ENCODE results near the gene OR10H1.
"Not testable (repeated sequence)": the region's sequence is repeated elsewhere in the genome, so short reads cannot be mapped to it uniquely, and the experiment has no call there.

OR10H1 gene

DNA sequence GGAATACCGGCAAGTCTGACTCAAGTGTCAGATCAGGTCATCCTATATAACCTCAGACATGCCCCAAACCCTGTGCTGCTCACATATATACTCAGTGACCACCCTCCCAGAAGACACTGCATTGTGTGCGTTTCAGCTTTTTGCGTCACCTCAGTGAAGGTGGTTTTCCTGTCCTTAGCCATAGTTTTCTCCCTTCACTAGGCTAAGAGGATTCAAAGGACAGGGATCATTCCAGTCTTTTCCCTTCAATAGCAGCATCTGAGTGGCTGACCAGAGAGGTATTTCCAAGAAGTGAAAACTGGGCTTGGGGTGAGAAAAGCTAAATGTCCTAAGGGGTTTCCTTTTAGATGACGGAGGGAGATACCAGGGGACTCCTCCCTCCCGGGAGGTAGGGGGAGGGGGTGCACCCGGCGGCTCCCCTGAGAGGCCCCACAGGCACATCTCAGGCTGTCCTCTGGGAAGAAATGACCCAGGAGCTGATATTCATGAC is 12.7 kb upstream of the OR10H1 start:
- DNase-seq, result no peak

DNA sequence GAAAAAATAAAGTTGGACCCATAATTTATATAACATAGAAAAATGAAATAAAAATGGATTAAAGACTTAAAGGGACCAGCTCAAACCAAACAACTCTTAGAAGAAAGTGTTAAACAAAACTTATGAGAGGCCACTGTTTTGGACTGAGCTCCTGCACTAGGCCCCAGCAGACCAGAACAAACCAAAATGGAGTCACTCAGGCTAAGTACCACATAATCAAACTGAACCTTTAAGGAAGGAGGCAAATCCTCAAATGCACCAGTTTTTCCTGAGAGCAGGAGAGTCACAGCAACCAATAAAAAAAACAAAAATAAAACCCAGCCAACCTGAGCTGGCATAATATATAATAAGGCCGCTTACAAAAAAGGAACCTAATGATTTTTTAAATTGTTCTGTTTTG is 10.3 kb upstream of the OR10H1 start:
- no peak for DNase-seq

DNA sequence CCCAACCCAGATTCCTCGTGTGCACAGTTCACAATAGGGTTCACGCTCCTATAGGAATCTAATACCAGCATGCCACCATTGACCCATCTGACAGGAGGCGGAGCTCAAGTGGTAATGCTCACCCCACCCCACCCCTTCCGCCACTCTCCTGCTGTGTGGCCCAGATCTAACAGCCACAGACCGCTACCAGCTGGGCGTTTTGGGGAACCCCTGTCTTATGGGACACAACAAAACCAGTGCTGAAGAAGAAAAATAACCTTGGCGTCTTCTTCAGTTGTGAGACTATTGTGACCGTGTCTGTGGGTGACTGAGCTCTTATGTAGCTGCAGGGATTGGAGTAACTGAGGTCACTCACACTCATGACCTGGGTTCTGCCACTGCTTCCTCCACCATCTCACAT is 5.2 kb upstream of the OR10H1 start:
- no peak for DNase-seq

DNA sequence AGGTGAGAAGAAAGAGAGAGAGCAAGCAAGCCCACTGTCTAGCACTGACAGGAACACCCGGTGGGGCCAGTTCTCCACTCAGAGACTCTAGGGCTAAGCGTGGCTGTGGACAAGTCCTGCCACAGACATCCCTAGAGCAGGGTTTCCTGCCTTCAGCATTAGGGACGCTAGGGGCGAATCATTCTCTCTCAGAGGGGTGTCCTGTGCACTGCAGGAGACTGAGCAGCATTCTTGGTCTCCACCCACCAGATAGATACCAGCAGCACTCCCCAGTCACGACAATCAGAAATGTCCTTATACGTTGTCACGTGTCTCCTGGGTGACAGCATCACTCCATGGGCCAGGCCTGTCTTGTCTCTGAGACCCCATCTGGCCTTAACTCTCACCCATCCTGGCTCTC is 1.5 kb downstream of the OR10H1 start:
- no peak for DNase-seq

DNA sequence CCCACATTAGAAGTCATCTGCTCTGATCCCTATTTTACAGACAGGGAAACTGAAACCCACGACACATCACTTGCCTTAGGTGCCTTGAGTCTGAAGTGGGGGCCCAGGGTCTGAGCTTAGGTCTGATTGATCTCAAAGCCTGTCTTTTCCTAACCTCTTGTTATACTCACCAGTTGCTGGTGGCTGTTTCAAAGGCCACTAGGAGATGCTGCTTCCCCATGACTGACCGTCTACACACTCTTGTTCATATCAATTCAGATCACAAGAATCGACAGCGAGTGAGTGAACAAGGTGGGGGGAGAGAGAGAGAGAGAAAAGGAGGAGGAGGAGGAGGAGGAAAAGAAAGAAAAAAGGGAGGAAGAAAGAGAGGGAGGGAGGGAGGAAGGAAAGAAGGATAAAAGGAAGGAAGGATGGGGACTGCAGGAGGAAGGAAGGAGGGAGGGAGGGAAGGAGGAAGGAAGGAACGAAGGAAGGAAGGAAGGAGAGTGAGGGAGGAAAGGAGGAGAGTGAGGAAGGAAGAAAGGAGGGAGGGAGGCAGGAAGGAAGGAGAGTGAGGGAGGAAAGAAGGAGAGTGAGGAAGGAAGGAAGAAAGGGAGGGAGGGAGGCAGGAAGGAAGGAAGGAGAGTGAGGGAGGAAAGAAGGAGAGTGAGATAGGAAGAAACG is 3.3 kb downstream of the OR10H1 start:
- DNase-seq, result no peak

DNA sequence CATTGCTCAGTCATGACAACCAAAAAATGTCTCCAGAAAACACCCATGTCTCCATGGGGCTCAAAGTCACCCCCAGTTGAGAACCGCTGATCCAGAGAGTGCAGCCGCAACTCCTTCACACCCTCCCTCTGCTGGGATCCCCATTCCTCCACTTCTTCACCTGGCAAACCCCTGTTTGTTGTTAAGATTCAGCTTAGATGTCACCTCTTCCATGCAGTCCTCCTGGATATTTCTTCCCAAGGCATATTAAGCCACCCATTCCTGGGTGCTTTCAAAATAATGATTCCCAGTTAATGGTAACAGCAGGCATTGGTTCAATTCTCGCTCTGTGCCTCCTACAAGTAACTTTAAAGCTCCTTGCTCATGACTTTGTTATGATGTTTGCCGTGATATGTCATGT is 4.0 kb downstream of the OR10H1 start:
- no peak for DNase-seq

DNA sequence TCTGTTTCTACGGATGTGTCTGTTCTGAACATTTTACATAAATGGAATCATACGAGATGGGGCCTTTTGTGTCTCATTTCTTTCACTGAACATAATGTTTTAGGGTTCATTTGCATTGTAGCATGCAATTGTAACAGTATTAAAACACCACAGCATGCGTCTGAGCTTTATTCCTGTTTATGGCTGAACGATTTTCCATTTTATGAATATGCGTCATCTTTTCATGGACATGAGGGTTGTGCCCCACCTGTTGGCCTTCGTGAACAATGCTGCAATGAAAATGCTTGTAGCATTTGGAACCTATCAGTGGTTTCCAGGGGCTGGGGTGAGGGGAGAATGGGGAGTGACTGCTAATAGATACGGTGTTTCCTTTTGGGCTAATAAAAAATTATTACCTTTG is 5.1 kb downstream of the OR10H1 start:
- no peak for DNase-seq

DNA sequence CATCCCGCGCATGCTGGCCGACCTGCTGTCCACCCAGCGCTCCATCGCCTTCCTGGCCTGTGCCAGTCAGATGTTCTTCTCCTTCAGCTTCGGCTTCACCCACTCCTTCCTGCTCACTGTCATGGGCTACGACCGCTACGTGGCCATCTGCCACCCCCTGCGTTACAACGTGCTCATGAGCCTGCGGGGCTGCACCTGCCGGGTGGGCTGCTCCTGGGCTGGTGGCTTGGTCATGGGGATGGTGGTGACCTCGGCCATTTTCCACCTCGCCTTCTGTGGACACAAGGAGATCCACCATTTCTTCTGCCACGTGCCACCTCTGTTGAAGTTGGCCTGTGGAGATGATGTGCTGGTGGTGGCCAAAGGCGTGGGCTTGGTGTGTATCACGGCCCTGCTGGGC is 21.2 kb downstream of the OR10H1 start:
- not testable (repeated sequence) for DNase-seq

DNA sequence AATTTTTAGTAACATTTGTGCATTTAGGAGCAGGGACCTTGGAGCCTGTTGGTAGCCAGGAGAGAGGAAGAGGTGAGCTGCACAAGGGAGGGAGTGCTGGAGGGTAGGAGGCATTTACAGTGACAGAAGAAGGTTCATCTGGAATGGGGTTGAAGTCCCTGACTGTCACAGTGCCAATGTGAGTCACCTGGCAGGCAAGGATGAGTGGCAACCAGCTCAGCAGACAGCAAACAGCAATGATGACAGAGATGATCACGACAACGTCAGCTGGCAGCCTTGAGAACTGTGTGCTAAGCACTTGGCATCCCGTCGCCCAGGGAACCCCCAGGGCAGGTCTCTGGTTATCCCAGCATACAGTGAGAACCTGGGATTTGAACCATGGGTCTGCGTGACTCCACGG is 25.4 kb downstream of the OR10H1 start:
- no peak for DNase-seq

DNA sequence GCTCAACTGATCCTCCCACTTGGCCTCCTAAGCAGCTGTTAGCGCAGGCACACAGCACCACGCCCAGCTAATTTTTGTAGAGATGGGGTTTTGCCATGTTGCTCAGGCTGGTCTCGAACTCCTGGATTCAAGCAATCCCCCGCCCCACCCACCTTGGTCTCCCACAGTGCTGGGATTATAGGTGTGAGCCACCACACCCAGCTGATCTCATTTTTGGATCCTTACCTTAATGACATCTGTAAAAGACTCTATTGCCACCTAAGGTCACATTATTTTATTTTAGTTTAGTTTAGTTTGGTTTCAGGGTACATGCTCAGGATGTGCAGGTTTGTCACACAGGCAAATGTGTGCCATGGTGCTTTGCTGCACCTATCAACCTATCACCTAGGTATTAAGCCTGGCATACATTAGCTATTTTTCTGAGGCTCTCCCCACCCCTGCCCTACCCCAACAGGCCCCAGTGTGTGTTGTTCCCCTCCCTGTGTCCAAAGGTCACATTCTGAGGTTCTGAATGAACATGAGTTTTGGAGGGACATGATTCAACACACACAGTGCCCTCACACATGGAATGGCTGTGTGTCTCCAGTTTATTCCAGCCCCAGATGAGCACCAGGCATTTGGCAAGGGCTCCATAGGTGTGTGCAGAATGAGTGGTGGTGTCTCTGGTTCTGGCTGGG is 26.7 kb downstream of the OR10H1 start:
- DNase-seq, result no peak

DNA sequence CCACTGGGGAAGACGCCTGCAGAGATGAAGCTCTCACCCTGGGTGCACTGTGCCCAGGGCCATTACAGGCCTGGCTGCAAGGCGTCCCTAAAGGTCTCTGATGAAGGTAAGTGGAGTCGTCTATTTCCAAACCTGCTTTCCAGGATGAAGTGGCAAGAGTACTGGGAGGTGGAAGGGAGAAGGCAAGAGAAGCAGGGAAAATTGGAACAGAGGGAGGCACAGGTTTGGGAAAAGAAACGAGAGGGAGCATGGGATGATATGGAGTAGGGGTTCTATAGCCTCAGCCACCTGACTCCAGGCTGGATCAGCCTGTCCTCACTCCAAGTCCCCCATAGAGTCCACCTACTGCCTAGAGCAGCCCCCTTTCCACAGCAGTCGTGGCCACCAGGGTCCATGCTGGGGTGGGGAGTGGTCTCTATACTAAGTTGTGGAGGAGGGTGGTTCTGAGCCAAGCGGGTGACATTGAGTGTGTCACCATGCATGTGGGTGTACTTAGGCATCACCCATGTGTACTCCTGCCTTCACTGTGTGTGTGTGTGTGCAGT is 27.8 kb downstream of the OR10H1 start, which contains the start of gene OR10H5:
Gene OR10H5 (plus strand): TSS at position 51 of the 545 bp plus-strand sequence. CDS start 6,388 bp downstream, outside the sequence.
- no peak for DNase-seq

DNA sequence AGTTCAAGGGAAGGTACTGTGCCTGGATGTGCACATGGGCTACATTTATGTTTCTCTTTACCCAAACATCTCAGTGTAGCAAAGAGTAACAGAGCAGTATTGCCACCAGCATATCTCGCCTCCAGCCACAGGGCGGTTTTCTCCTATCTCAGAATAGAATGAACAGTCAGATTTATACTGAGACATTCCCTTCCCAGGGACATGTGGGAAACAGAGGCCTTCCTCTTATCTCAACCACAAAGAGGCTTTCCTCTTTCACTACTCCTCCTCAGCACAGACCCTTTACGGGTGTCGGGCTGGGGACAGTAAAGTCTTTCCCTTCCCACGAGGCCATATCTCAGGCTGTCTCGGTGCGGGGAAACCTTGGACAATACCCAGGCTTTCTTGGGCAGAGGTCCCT is 32.6 kb downstream of the OR10H1 start:
- not testable (repeated sequence) for DNase-seq

DNA sequence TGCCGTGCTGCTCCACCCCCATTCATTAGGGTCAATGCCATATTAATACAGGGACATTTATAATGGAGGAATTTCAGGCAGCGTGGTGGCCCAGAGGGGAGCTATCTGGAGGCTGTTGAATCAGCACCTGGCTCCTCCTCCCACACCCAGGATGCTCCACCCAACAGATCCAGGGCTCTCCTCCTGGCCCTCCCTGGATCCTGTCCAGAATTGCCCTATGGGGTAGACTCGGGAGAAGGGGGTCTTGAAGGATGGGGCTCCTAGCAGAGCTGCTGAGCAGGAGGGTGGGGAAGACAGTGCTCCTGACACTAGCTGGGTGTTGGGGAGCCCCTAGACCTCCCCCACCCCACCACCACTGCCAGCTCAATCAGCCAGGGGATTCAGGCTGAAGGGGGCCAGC is 33.3 kb downstream of the OR10H1 start:
- DNase-seq, result no peak

DNA sequence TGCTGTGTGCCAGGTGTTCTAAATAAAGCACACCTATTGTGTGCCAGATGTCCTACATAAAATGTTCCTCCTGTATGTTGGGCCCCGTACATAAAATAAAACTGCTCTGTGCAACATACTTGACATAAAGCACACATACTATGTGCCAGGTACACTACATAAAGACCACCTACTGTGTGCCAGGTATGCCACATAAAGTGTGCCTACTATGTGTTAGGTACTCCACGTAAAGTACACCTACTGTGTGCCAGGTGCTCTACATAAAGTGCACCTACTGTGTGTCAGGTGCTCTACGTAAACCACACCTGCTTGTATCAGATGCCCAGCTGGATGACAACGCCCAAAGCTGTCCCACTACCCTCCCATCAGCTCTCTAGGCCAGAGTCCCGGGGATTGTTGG is 33.8 kb downstream of the OR10H1 start:
- DNase-seq, result no peak

DNA sequence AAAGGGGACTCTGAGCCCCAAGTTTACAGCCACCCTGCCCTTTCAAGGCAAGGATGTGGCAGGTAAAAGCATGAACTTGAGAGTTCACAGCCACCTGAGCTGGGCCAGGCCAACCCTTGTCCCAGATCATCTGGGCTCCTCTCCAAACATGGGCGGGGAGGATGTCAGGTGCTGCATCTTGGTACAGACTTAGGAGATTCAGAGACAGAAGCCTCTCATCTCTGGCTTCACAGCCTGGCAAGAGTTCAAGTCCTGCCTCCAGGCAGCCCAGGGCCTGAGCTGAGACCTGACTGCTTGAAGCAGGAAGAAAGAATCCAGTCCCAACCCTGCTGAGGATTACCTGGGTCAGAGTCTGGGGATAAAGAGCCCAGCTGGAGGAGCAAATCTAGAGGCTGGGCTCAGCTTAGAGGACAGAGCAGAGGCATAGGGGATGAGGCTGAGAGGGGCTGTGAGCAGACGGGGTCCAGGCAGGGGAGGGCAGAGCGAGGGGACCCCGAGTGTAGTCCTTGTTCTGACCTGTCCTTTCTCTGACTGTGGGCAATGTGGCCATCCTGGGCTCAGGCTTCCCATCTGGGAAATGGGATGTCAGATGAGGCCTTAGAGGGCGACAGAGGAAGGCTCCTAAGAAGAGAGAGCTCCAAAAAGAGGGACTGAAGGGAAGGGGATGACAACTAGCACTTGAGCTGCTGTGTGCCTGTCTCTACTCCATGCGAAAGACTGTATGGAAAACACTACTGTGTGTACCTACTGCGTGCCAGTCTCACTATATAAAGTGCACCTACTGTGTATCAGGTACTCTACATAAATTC is 34.6 kb downstream of the OR10H1 start:
- no peak for DNase-seq

DNA sequence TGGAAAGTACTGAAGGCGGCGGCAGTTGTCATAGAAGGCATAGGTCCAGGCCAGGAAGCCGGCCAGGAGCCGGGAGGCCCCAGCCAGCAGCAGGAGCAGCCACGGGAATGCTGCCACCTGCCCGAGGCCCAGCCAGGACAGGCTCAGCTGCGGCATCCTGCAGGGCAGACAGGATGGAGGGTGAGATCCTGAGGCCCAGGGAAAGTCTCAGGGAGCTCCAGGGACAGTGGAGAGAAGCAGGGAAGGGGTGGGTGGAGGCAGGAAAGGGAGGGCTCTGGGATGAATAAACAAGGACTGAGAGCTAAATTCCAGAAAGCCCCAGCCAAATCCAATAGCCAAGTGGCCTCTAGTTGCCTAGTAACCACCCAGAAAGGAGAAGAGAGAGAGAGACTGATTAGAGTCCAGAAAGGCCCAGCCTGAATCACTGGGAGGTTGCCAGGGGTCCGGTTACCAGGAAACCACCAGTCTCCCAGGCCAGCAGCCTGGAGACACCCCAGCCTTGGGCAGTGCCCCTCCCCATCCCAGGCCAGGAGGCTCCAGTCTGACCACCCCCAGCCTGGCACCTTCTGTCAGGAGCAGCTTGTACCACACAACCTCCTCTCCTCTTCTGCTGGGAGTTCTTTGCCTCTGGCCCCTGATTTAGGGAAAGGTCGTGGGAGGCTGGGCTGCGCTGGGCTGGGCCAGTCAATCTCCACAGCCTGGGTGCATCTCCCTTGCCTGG is 35.5 kb downstream of the OR10H1 start:
- no peak for DNase-seq

DNA sequence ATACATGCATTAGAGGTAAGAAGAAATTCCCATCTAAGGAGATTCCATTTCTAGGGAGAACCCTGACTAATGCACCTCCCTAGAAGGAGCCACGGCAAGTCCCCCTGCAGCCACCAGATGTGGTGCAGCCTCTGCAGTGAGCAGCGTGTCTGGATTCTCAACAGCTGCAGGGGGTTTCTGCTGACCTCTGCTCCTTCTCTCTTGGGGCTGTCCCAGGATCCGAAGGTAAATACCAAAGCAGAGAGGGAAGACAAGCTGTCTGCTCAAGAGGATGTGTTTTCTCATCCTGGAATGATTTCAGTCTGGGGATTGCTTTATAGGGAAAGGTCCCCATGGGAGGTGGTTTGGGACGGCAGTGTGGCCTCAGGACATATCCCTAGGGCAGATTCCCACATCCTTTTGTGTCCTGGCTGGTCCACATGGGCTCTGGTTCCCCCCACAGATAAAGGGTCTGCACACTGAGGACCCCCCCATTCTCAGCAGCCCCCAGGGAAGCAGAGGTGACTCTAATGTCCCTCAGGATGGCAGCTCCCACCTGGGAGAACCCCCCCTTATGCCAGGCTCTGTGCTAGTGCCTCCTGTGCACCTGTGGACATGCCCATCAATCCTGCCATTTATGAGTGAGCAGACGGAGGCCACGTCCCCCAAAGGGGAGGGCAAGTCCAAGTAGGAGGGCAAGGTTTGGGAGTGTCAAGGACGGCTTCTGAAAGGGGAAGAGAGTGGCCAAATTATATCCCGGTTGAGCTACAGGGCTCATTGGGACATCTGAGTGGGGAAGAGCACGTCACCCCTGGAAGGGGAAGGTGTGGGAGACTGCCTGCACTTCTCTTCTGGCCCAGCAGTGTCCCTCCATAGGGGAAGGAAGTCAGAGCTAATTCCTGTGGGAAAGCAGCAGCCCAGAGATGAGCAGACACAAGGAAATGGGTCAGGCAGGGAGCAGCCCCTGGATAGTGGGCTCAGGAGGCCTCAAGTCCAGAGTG is 38.2 kb downstream of the OR10H1 start:
- DNase-seq, result no peak

DNA sequence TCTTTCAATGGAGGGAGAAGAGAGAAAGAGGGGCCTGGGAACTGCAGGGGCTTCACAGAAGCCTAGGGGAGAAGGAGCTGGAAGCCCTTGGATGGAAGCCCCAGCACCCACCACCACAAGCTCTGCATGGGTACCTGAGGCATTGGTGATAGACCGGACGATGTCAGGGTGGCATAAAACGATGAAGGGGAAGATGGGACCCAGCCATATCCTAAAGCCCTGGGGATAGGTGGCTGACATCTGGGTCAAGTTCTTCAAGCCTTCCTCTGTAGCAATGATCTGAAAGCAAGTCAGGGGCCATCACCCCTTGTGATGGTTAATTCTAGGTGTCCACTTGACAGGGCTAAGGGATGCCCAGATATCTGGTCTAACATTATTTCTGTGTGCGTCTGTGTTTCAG is 39.2 kb downstream of the OR10H1 start:
- DNase-seq, result no peak

DNA sequence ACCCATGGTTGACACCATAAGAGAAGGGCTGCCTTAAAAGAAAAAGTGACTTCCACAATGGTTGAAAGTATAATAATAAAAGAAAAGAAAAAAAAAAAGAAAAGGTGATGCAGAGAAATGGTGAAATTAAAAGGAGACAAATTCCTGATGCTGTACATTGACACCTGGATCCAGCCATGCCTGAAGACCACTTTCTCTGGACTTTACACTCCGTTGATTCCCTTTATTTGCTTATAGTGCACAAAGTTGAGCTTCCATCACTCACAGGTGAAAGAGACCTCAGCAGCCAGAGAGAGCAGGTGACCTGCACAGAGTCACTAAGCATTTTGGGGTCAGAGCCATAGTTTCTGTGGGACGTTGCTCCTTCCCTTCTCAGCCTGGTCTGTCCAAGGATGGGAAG is 40.2 kb downstream of the OR10H1 start:
- no peak for DNase-seq

DNA sequence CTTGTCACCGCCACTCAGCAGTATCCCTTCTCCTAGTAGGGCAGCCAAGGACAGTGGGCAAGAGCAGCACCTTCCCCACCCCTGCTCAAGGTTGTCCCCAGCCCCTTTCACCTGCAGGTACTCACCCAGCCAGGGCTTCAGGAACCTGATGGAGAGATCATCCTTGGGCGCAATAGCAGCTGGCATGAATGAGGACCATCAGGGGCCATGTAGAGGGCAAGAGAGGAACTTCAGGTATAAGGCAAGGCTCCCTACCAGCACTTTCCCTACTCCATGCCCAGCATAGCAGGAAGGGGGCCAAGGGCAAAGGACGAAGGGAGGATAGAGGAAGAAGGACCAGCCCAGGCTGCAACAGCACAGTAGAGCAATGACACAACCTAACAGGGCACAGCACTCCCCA is 41.3 kb downstream of the OR10H1 start:
- DNase-seq, result not testable (repeated sequence)

DNA sequence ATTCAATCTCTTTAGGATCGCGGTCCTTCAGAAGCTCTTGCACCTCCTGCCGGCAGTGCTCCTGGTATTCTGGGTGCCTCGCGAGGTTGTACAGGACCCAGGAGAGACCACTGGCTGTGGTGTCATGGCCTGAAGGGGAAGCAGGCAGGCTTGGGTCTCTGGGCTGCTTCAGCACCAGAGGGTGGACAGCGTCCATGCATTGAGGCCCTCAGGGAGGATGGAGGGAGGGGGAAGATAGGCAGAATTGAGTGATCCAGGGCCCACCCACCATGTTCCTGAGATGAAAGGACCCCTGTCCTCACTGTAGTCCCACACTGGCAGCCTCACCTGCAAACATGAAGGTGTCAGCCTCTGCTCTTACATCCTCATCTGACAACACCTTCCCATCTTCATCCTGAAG is 45.9 kb downstream of the OR10H1 start:
- DNase-seq, result no peak
